H9 (cell line): ENCODE measurements around the gene GSS. TPM values are rescaled to one million over a fixed set of nuclear protein-coding genes. Genes with fewer than 3 reads are reported as not detected.

Experiments used
- DNase-seq: peaks from one replicate; pipeline ENCODE4 v3.0.0-alpha.2; 2017
- H2AFZ ChIP-seq: one replicate; pipeline ENCODE4 v1.6.1; 2013; ENCODE audit warnings: mild to moderate bottlenecking, low read length, control low read depth, moderate library complexity
- H2AK5ac ChIP-seq: 2 replicates; pipeline ENCODE4 v1.6.1; 2013; ENCODE audit warnings: low read length, control low read depth, mixed read lengths; ENCODE audit not compliant: insufficient read length
- H2BK120ac ChIP-seq: one replicate; pipeline ENCODE4 v1.6.1; 2013; ENCODE audit warnings: low read depth, mild to moderate bottlenecking, low read length, control low read depth, inconsistent platforms; ENCODE audit not compliant: poor library complexity, severe bottlenecking
- H2BK12ac ChIP-seq: 2 replicates; pipeline ENCODE4 v1.6.1; 2013; ENCODE audit warnings: low read length, control low read depth, mixed read lengths, low read depth; ENCODE audit not compliant: insufficient read length
- H2BK15ac ChIP-seq: 2 replicates; pipeline ENCODE4 v1.6.1; 2013; ENCODE audit warnings: low read depth, low read length, control low read depth
- H2BK20ac ChIP-seq: one replicate; pipeline ENCODE4 v1.6.1; 2013; ENCODE audit warnings: low read depth, mild to moderate bottlenecking, low read length, control low read depth, inconsistent platforms; ENCODE audit not compliant: poor library complexity, severe bottlenecking
- H2BK5ac ChIP-seq: 2 replicates; pipeline ENCODE4 v1.6.1; 2013; ENCODE audit warnings: low read length, control low read depth, mixed read lengths; ENCODE audit not compliant: insufficient read length
- H3K14ac ChIP-seq: 2 replicates; pipeline ENCODE4 v1.6.1; 2013; ENCODE audit warnings: low read length, control low read depth; ENCODE audit not compliant: insufficient read depth
- H3K18ac ChIP-seq: 2 replicates; pipeline ENCODE4 v1.6.1; 2013; ENCODE audit warnings: low read depth, mild to moderate bottlenecking, mixed read lengths, low read length, control low read depth; ENCODE audit not compliant: insufficient read length
- H3K23ac ChIP-seq: 2 replicates; pipeline ENCODE4 v1.6.1; 2013; ENCODE audit warnings: low read length, control low read depth, mixed read lengths, low read depth; ENCODE audit not compliant: insufficient read length
- H3K23me2 ChIP-seq: 2 replicates; pipeline ENCODE4 v1.6.1; 2013; ENCODE audit warnings: low read depth, mild to moderate bottlenecking, mixed read lengths, low read length, control low read depth; ENCODE audit not compliant: insufficient read length, poor library complexity, severe bottlenecking
- H3K27ac ChIP-seq: 2 replicates; pipeline ENCODE4 v1.5.1; 2013; ENCODE audit warnings: low read length, control low read depth, mixed read lengths, low read depth; ENCODE audit not compliant: insufficient read length
- H3K27me3 ChIP-seq: 2 replicates; pipeline ENCODE4 v1.6.1; 2013; ENCODE audit warnings: low read length, control low read depth, inconsistent platforms; ENCODE audit not compliant: insufficient read depth
- H3K4ac ChIP-seq: 2 replicates; pipeline ENCODE4 v1.6.1; 2013; ENCODE audit warnings: low read depth, mild to moderate bottlenecking, control low read depth, inconsistent platforms, low read length, moderate library complexity
- H3K4me1 ChIP-seq: 2 replicates; pipeline ENCODE4 v1.6.1; 2013; ENCODE audit warnings: low read length, control low read depth, inconsistent platforms; ENCODE audit not compliant: insufficient read depth
- H3K4me2 ChIP-seq: 2 replicates; pipeline ENCODE4 v1.6.1; 2013; ENCODE audit warnings: low read length, control low read depth, mixed read lengths; ENCODE audit not compliant: insufficient read length, insufficient read depth
- H3K56ac ChIP-seq: 2 replicates; pipeline ENCODE4 v1.6.1; 2013; ENCODE audit warnings: low read depth, mild to moderate bottlenecking, mixed read lengths, low read length, control low read depth; ENCODE audit not compliant: insufficient read length
- H3K79me1 ChIP-seq: 2 replicates; pipeline ENCODE4 v1.6.1; 2013; ENCODE audit warnings: low read depth, mild to moderate bottlenecking, moderate library complexity, low read length, control low read depth, inconsistent platforms; ENCODE audit not compliant: insufficient read depth, poor library complexity, severe bottlenecking
- H3K79me2 ChIP-seq: 2 replicates; pipeline ENCODE4 v1.6.1; 2013; ENCODE audit warnings: low read length, control low read depth, inconsistent platforms; ENCODE audit not compliant: insufficient read depth
- H3K9ac ChIP-seq: 2 replicates; pipeline ENCODE4 v1.6.1; 2013; ENCODE audit warnings: low read length, control low read depth, mixed read lengths; ENCODE audit not compliant: insufficient read length; ENCODE audit errors: extremely low read depth
- H3K9me3 ChIP-seq: one replicate; pipeline ENCODE4 v1.6.1; 2013; ENCODE audit warnings: low read depth, low read length, inconsistent platforms; ENCODE audit not compliant: control insufficient read depth
- H3T11ph ChIP-seq: one replicate; pipeline ENCODE4 v1.6.1; 2013; ENCODE audit warnings: mild to moderate bottlenecking, low read length, control low read depth, inconsistent platforms
- H4K20me1 ChIP-seq: one replicate; pipeline ENCODE4 v1.6.1; 2013; ENCODE audit not compliant: control insufficient read depth, insufficient read length, insufficient read depth
- H4K5ac ChIP-seq: 2 replicates; pipeline ENCODE4 v1.6.1; 2013; ENCODE audit warnings: low read depth, mild to moderate bottlenecking, mixed read lengths, low read length, control low read depth; ENCODE audit not compliant: insufficient read length
- H4K8ac ChIP-seq: replicated peaks from 2 replicates; pipeline ENCODE4 v1.6.1; 2013; ENCODE audit warnings: low read length, control low read depth, mixed read lengths, low read depth; ENCODE audit not compliant: insufficient read length
- H4K91ac ChIP-seq: 2 replicates; pipeline ENCODE4 v1.6.1; 2013; ENCODE audit warnings: low read depth, mild to moderate bottlenecking, moderate library complexity, mixed read lengths, low read length, control low read depth; ENCODE audit not compliant: insufficient read length
- H3K27ac Mint-ChIP-seq, 3 experiments: 2 replicates in 2 of 3; 3 replicates in 1 of 3; pipeline ENCODE4 v1.8.0; 2020 to 2021; ENCODE audit warnings: mixed read lengths in 3 of 3, mild to moderate bottlenecking in 1 of 3, moderate library complexity in 1 of 3
- H3K27me3 Mint-ChIP-seq: 2 replicates; pipeline ENCODE4 v1.8.0; 2021; ENCODE audit warnings: low read depth, mild to moderate bottlenecking, moderate library complexity, mixed read lengths
- H3K36me3 Mint-ChIP-seq, 3 experiments: 2 replicates in 2 of 3; 3 replicates in 1 of 3; pipeline ENCODE4 v1.8.0; 2020 to 2021; ENCODE audit warnings: low read depth in 3 of 3, mixed read lengths in 3 of 3; ENCODE audit not compliant: insufficient read depth in 1 of 3
- H3K4me1 Mint-ChIP-seq, 2 experiments: 2 replicates each; pipeline ENCODE4 v1.8.0; 2020; ENCODE audit warnings: mixed read lengths in 2 of 2
- H3K4me3 Mint-ChIP-seq, 2 experiments: 2 replicates in 1 of 2; 3 replicates in 1 of 2; pipeline ENCODE4 v1.8.0; 2020 to 2021; ENCODE audit warnings: mild to moderate bottlenecking in 2 of 2, mixed read lengths in 2 of 2, moderate library complexity in 1 of 2
- H3K9me3 Mint-ChIP-seq, 2 experiments: 2 replicates in 1 of 2; 3 replicates in 1 of 2; pipeline ENCODE4 v1.8.0; 2020; ENCODE audit warnings: mild to moderate bottlenecking in 2 of 2, mixed read lengths in 2 of 2, moderate library complexity in 1 of 2
- CTCF ChIP-seq: fragments of 200-600 bp; sonication (generic); conservative IDR thresholded peaks from 3 replicates; pipeline ENCODE4 v1.8.0; 2021; ENCODE audit warnings: antibody characterized with exemption, mild to moderate bottlenecking
- WGBS: extraction: QIAGEN DNeasy Blood & Tissue Kit; methylation state at CpG from one replicate; pipeline ENCODE4 v1.1.7; 2013; ENCODE audit warnings: missing lambda C conversion rate, low lambda C conversion rate, mixed read lengths; ENCODE audit not compliant: insufficient read length; ENCODE audit errors: extremely low coverage; 5-methylcytosine and 5-hydroxymethylcytosine counted together
- total RNA-seq: library from RNA; stranded (reverse); gene quantifications from 2 replicates; pipeline ENCODE4 v1.2.1, GENCODE V29; 2021

GSS gene
- total RNA-seq, 1 experiment from 2014 or later, result 48.5 TPM

GRCh38 chr20:34982270-34983088, 26.9 kb upstream of the GSS start:
- H3K27me3 ChIP-seq, result no peaks in the 10 kb centered on the region
- H3K23ac ChIP-seq, result no peak overlapping the region
- no peak overlapping the region for H4K8ac ChIP-seq
- no peak overlapping the region for H2AK5ac ChIP-seq
- no peak overlapping the region for H4K91ac ChIP-seq
- Mint-ChIP-seq H3K9me3 (peaks cover 0 to 6% of the 10 kb centered on the region in 2 experiments; a peak in 2 of 5 replicates), H3K27ac (peak overlapping the region in 1 of 3 experiments; percentile 32; a peak in 1 of 7 replicates), H3K36me3 (no peaks in the 10 kb centered on the region), H3K4me1 (peaks cover 71 to 72% of the 10 kb centered on the region in 2 experiments), H3K27me3 (peaks cover 96% of the 10 kb centered on the region), H3K4me3 (no peak overlapping the region)
- no peak overlapping the region for H3K56ac ChIP-seq
- no peak overlapping the region for H2BK12ac ChIP-seq
- H3K4ac ChIP-seq, result no peak overlapping the region
- H2BK20ac ChIP-seq, result no peak overlapping the region
- no peak overlapping the region for H3K9ac ChIP-seq
- H4K5ac ChIP-seq, result no peak overlapping the region
- TF ChIP-seq CTCF, result no peak
- H3K27ac ChIP-seq, result no peak overlapping the region
- H3K79me2 ChIP-seq, result no peaks in the 10 kb centered on the region
- peaks cover 3% of the 10 kb centered on the region; the same call in 1 of the 2 replicates for H3K4me1 ChIP-seq
- H2BK5ac ChIP-seq, result no peak overlapping the region
- no peaks in the 10 kb centered on the region for H3K23me2 ChIP-seq
- no peak overlapping the region for H2BK15ac ChIP-seq
- H3K79me1 ChIP-seq, result no peaks in the 10 kb centered on the region
- WGBS, result no CpG with 5 or more reads among the region's 21 CpGs
- H3K18ac ChIP-seq, result no peak overlapping the region
- no peaks in the 10 kb centered on the region for H4K20me1 ChIP-seq
- H3K9me3 ChIP-seq, result no peaks in the 10 kb centered on the region
- H2AFZ ChIP-seq, result no peak overlapping the region
- no peak for DNase-seq
- no peak overlapping the region for H3T11ph ChIP-seq
- H3K14ac ChIP-seq, result no peak overlapping the region
- no peak overlapping the region for H2BK120ac ChIP-seq
- no peak overlapping the region for H3K4me2 ChIP-seq
